HepG2 (cell line): ENCODE measurements around the gene SLC25A28. TPM values are rescaled to one million over a fixed set of nuclear protein-coding genes. Genes with fewer than 3 reads are reported as not detected.
A peak's percentile ranks its signal among the peaks of the same experiment; 100 is the strongest.

ENCODE experiments used
- CENPX ChIP-seq: sonication (generic); formaldehyde crosslinking; IDR thresholded peaks from 2 replicates; pipeline ENCODE4 v1.9.0; 2021; ENCODE audit warnings: mild to moderate bottlenecking, missing genetic modification reagents, moderate library complexity
- EZH2 ChIP-seq: conservative IDR thresholded peaks from 2 replicates; pipeline ENCODE4 v1.6.1; 2012; ENCODE audit warnings: mild to moderate bottlenecking, low read depth, low read length, moderate library complexity
- FIP1L1 ChIP-seq: fragments of 200-400 bp; formaldehyde crosslinking; IDR thresholded peaks from 2 replicates; pipeline ENCODE4 v1.6.1; 2018; ENCODE audit warnings: low read depth, mild to moderate bottlenecking, low read length, moderate library complexity, borderline replicate concordance; ENCODE audit not compliant: insufficient read depth
- FOXM1 ChIP-seq: sonication (generic); formaldehyde crosslinking; IDR thresholded peaks from 2 replicates; pipeline ENCODE4 v1.5.0; 2020; ENCODE audit warnings: missing genetic modification reagents
- NBN ChIP-seq: fragments of 450-650 bp; conservative IDR thresholded peaks from 2 replicates; pipeline ENCODE4 v1.6.1; 2017
- NKX3-1 ChIP-seq: sonication (generic); formaldehyde crosslinking; IDR thresholded peaks from 2 replicates; pipeline ENCODE4 v1.5.0; 2020; ENCODE audit warnings: missing genetic modification reagents
- NR2F2 ChIP-seq: IDR thresholded peaks from 2 replicates; pipeline ENCODE4 v1.6.1; 2012; ENCODE audit warnings: low read depth, inconsistent platforms, borderline replicate concordance
- PBX2 ChIP-seq: IDR thresholded peaks from 2 replicates; pipeline ENCODE4 v1.6.1; 2016; ENCODE audit warnings: control low read depth
- RNF2 ChIP-seq: fragments of 450-650 bp; conservative IDR thresholded peaks from 2 replicates; pipeline ENCODE4 v1.6.1; 2016; ENCODE audit warnings: low read depth
- SP2 ChIP-seq: sonication (generic); formaldehyde crosslinking; IDR thresholded peaks from 2 replicates; pipeline ENCODE4 v1.5.1; 2020; ENCODE audit warnings: mild to moderate bottlenecking, missing genetic modification reagents
- TCF12 ChIP-seq, 2 experiments: fragments of 450-650 bp in 1 of 2; sonication (generic) in 1 of 2; formaldehyde crosslinking in 1 of 2; IDR thresholded peaks; 2 replicates each; pipeline versions ENCODE4 v1.6.1 to v1.8.0; 2017 to 2022; ENCODE audit warnings: antibody characterized with exemption in 1 of 2, mild to moderate bottlenecking in 1 of 2, missing genetic modification reagents in 1 of 2, moderate library complexity in 1 of 2
- TFDP2 ChIP-seq: sonication (generic); formaldehyde crosslinking; IDR thresholded peaks from 2 replicates; pipeline ENCODE4 v1.4.0; 2020; ENCODE audit warnings: missing genetic modification reagents
- ZFP36L1 ChIP-seq: sonication (generic); formaldehyde crosslinking; IDR thresholded peaks from 2 replicates; pipeline ENCODE4 v1.8.0; 2022; ENCODE audit warnings: mild to moderate bottlenecking, missing genetic modification reagents, moderate library complexity
- ZNF253 ChIP-seq: sonication (generic); formaldehyde crosslinking; IDR thresholded peaks from 2 replicates; pipeline ENCODE4 v1.8.0; 2022; ENCODE audit warnings: mild to moderate bottlenecking, missing genetic modification reagents, borderline replicate concordance
- ZNF460 ChIP-seq: sonication (generic); formaldehyde crosslinking; IDR thresholded peaks from 2 replicates; pipeline ENCODE4 v1.5.1; 2020; ENCODE audit warnings: missing genetic modification reagents, mild to moderate bottlenecking, borderline replicate concordance
- ZNF496 ChIP-seq: sonication (generic); formaldehyde crosslinking; IDR thresholded peaks from 2 replicates; pipeline ENCODE4 v1.8.1; 2023; ENCODE audit warnings: mild to moderate bottlenecking, moderate library complexity, missing genetic modification reagents; ENCODE audit not compliant: insufficient replicate concordance
- ZNF598 ChIP-seq: sonication (generic); formaldehyde crosslinking; IDR thresholded peaks from 2 replicates; pipeline ENCODE4 v1.5.1; 2020; ENCODE audit warnings: mild to moderate bottlenecking, missing genetic modification reagents, borderline replicate concordance
- ZNF672 ChIP-seq: sonication (generic); formaldehyde crosslinking; IDR thresholded peaks from 2 replicates; pipeline ENCODE4 v1.8.1; 2022; ENCODE audit warnings: missing genetic modification reagents
- polyA plus RNA-seq, 8 experiments: library from polyadenylated mRNA; depleted of rRNA in 3 of 8; stranded (reverse) in 7 of 8; unstranded in 1 of 8; fragments of >200 nt; fragmentation: Illumina TruSeq in 4 of 8; extraction: Trizol in 4 of 8; gene quantifications; 2 replicates each; pipeline versions ENCODE4 v1.2.1 to v1.2.3, GENCODE V29; 2011 to 2016; ENCODE audit warnings: low read depth in 4 of 8, missing spikeins in 1 of 8, mixed read lengths in 1 of 8; ENCODE audit not compliant: insufficient read depth in 1 of 8
- total RNA-seq, 5 experiments: library from RNA; depleted of rRNA; stranded (reverse); fragments of >200 nt; fragmentation: Illumina TruSeq; extraction: Trizol; gene quantifications; 2 replicates each; pipeline ENCODE4 v1.2.3, GENCODE V29; 2016; ENCODE audit warnings: low read depth in 1 of 5
- TF ChIP-seq, protein P1 (sequence below): sonication (generic); formaldehyde crosslinking; IDR thresholded peaks from 2 replicates; pipeline ENCODE4 v1.5.0; 2020; ENCODE audit warnings: mild to moderate bottlenecking, missing genetic modification reagents
- TF ChIP-seq, protein P2 (sequence below): sonication (generic); formaldehyde crosslinking; IDR thresholded peaks from 2 replicates; pipeline ENCODE4 v1.5.0; 2020; ENCODE audit warnings: mild to moderate bottlenecking, missing genetic modification reagents
- TF ChIP-seq, protein P3 (sequence below): sonication (generic); formaldehyde crosslinking; IDR thresholded peaks from 2 replicates; pipeline ENCODE4 v1.8.1; 2023; ENCODE audit warnings: mild to moderate bottlenecking, missing genetic modification reagents

Gene SLC25A28
- total and polyA plus RNA-seq, 2 of the 13 experiments (the other 11 are each of a cell fraction or from before 2014, with no cell fraction given): 15.2 to 41.0 TPM

DNA sequence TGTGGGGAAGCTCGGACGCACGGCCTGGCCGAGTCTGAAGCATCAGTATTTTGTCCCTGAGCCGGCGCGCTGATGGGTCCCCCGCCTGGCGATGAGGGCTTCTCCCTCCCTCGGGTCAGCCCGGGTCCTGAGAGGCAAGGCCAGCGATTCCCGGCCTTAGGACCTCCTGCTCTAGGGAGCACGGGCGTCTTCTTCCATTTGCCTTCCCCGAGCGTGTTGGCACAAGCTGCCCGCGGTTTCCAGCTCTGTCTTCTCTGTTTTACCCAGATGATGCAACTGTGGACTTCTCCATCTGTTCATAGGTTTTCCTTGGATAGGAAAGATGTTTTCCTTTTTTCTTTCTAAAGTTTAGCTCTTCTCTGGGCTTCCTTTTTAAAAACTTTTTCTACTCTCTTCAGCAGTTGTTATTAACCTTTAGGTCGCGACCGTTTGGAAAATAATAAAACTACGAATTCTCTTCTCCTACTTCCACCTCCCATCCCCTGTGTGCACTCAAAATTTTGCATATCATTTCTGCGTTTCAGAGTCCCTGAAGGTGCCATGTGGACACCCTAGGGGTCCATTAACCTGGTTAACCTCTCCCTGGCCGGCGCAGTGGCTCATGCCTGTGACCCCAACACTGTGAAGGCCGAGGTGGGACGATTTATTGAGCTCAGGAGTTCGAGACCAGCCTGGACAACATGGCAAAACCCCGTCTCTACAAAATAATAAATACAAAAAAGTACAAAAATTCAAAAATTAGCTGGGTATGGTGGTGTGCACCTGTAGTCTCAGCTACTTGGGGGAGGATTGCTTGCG lies 1.4 kb upstream of the SLC25A28 start (continued):
- TF ChIP-seq, protein P1, sequence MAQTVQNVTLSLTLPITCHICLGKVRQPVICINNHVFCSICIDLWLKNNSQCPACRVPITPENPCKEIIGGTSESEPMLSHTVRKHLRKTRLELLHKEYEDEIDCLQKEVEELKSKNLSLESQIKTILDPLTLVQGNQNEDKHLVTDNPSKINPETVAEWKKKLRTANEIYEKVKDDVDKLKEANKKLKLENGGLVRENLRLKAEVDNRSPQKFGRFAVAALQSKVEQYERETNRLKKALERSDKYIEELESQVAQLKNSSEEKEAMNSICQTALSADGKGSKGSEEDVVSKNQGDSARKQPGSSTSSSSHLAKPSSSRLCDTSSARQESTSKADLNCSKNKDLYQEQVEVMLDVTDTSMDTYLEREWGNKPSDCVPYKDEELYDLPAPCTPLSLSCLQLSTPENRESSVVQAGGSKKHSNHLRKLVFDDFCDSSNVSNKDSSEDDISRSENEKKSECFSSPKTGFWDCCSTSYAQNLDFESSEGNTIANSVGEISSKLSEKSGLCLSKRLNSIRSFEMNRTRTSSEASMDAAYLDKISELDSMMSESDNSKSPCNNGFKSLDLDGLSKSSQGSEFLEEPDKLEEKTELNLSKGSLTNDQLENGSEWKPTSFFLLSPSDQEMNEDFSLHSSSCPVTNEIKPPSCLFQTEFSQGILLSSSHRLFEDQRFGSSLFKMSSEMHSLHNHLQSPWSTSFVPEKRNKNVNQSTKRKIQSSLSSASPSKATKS: peak; percentile 31; the same call in 1 of the 2 replicates
- TF ChIP-seq ZNF253 (no peak), ZNF672 (CRISPR knock-in tag) (no peak), NR2F2 (no peak), NBN (no peak), FOXM1 (CRISPR knock-in tag) (no peak), NKX3-1 (CRISPR knock-in tag) (no peak), CENPX (CRISPR knock-in tag) (no peak), RNF2 (no peak), ZNF496 (CRISPR knock-in tag) (no peak), EZH2 (no peak), FIP1L1 (no peak), TFDP2 (CRISPR knock-in tag) (no peak), ZNF598 (CRISPR knock-in tag) (no peak), ZNF460 (CRISPR knock-in tag) (no peak), SP2 (CRISPR knock-in tag) (no peak), ZFP36L1 (CRISPR knock-in tag) (no peak), PBX2 (CRISPR knock-in tag) (no peak), TCF12 (IDR thresholded peaks at IDR 0.05) (no peak), TCF12 (CRISPR knock-in tag; IDR thresholded peaks at IDR 0.05) (no peak)
- TF ChIP-seq, protein P2, sequence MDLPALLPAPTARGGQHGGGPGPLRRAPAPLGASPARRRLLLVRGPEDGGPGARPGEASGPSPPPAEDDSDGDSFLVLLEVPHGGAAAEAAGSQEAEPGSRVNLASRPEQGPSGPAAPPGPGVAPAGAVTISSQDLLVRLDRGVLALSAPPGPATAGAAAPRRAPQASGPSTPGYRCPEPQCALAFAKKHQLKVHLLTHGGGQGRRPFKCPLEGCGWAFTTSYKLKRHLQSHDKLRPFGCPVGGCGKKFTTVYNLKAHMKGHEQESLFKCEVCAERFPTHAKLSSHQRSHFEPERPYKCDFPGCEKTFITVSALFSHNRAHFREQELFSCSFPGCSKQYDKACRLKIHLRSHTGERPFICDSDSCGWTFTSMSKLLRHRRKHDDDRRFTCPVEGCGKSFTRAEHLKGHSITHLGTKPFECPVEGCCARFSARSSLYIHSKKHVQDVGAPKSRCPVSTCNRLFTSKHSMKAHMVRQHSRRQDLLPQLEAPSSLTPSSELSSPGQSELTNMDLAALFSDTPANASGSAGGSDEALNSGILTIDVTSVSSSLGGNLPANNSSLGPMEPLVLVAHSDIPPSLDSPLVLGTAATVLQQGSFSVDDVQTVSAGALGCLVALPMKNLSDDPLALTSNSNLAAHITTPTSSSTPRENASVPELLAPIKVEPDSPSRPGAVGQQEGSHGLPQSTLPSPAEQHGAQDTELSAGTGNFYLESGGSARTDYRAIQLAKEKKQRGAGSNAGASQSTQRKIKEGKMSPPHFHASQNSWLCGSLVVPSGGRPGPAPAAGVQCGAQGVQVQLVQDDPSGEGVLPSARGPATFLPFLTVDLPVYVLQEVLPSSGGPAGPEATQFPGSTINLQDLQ: no peak
- TF ChIP-seq, protein P3, sequence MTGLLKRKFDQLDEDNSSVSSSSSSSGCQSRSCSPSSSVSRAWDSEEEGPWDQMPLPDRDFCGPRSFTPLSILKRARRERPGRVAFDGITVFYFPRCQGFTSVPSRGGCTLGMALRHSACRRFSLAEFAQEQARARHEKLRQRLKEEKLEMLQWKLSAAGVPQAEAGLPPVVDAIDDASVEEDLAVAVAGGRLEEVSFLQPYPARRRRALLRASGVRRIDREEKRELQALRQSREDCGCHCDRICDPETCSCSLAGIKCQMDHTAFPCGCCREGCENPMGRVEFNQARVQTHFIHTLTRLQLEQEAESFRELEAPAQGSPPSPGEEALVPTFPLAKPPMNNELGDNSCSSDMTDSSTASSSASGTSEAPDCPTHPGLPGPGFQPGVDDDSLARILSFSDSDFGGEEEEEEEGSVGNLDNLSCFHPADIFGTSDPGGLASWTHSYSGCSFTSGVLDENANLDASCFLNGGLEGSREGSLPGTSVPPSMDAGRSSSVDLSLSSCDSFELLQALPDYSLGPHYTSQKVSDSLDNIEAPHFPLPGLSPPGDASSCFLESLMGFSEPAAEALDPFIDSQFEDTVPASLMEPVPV (CRISPR knock-in tag): no peak
